ENCODE results near the gene XCR1. TPM values are rescaled to one million over a fixed set of nuclear protein-coding genes. Genes with fewer than 3 reads are reported as not detected.

XCR1 gene
- total RNA-seq, 2 experiments from 2014 or later, result not detected

- CTCF ChIA-PET, result interaction anchor here (1.2 kb wide), 1 partner anchor 38 kb away, joined by 3 read pairs; no protein-coding TSS in a partner anchor
- peaks cover 11% of the 10 kb centered on the region for H3K9me3 Mint-ChIP-seq
- DNase-seq, result no peak
- no peak overlapping the region for H3K27ac Mint-ChIP-seq
- no peak overlapping the region for H3K4me3 Mint-ChIP-seq
- no peaks in the 10 kb centered on the region for H3K4me1 Mint-ChIP-seq
- POLR2A ChIA-PET, result no interaction called here
- no peaks in the 10 kb centered on the region for H3K27me3 Mint-ChIP-seq
- peaks cover 9% of the 10 kb centered on the region for H3K36me3 Mint-ChIP-seq (ENCODE audit: low read depth)
Measured at GRCh38 chr3:46031747-46032146, 4.5 kb upstream of the XCR1 start.

GRCh38 chr3:46031269-46031668, 4.0 kb upstream of the XCR1 start:
- H3K4me1 Mint-ChIP-seq, result no peaks in the 10 kb centered on the region
- H3K27me3 Mint-ChIP-seq, result no peaks in the 10 kb centered on the region
- peaks cover 9% of the 10 kb centered on the region for H3K36me3 Mint-ChIP-seq (ENCODE audit: low read depth)
- H3K9me3 Mint-ChIP-seq, result peaks cover 11% of the 10 kb centered on the region
- H3K27ac Mint-ChIP-seq, result no peak overlapping the region
- ChIA-PET CTCF (interaction anchor here (1.2 kb wide), 1 partner anchor 38 kb away, joined by 3 read pairs; no protein-coding TSS in a partner anchor), POLR2A (no interaction called here)
- no peak overlapping the region for H3K4me3 Mint-ChIP-seq
- no peak for DNase-seq

GRCh38 chr3:46030626-46031025, 3.3 kb upstream of the XCR1 start:
- Mint-ChIP-seq H3K27ac (no peak overlapping the region), H3K4me1 (no peaks in the 10 kb centered on the region), H3K9me3 (peaks cover 11% of the 10 kb centered on the region), H3K36me3 (ENCODE audit: low read depth) (peaks cover 9% of the 10 kb centered on the region), H3K4me3 (no peak overlapping the region), H3K27me3 (no peaks in the 10 kb centered on the region)
- CTCF ChIA-PET, result no interaction called here
- no peak for DNase-seq
- POLR2A ChIA-PET, result no interaction called here

- ChIA-PET CTCF (no interaction called here), POLR2A (no interaction called here)
- H3K9me3 Mint-ChIP-seq, result peaks cover 11% of the 10 kb centered on the region
- peaks cover 9% of the 10 kb centered on the region for H3K36me3 Mint-ChIP-seq (ENCODE audit: low read depth)
- no peak overlapping the region for H3K4me3 Mint-ChIP-seq
- H3K4me1 Mint-ChIP-seq, result no peaks in the 10 kb centered on the region
- no peak for DNase-seq
- H3K27ac Mint-ChIP-seq, result no peak overlapping the region
- H3K27me3 Mint-ChIP-seq, result peaks cover 1% of the 10 kb centered on the region
Measured at GRCh38 chr3:46029953-46030543, 2.8 kb upstream of the XCR1 start.

- ChIA-PET POLR2A (no interaction called here), CTCF (interaction anchor here (1.0 kb wide), 2 partner anchors 49 to 89 kb away, joined by 3 read pairs; no protein-coding TSS in a partner anchor)
- H3K27me3 Mint-ChIP-seq, result peaks cover 4% of the 10 kb centered on the region
- DNase-seq, result no peak
- H3K36me3 Mint-ChIP-seq (ENCODE audit: low read depth), result peaks cover 9% of the 10 kb centered on the region
- H3K9me3 Mint-ChIP-seq, result peaks cover 11% of the 10 kb centered on the region
- no peaks in the 10 kb centered on the region for H3K4me1 Mint-ChIP-seq
- no peak overlapping the region for H3K27ac Mint-ChIP-seq
- no peak overlapping the region for H3K4me3 Mint-ChIP-seq
Measured at GRCh38 chr3:46027736-46028397, 584 bp upstream of the XCR1 start.

- Mint-ChIP-seq H3K4me3 (no peak overlapping the region), H3K27me3 (peaks cover 6% of the 10 kb centered on the region), H3K27ac (no peak overlapping the region), H3K9me3 (peaks cover 12% of the 10 kb centered on the region), H3K4me1 (no peaks in the 10 kb centered on the region), H3K36me3 (ENCODE audit: low read depth) (peaks cover 9% of the 10 kb centered on the region)
- no peak for DNase-seq
- CTCF ChIA-PET, result no interaction called here
- POLR2A ChIA-PET, result no interaction called here
Measured at GRCh38 chr3:46025139-46025538, 2.1 kb downstream of the XCR1 start.

GRCh38 chr3:46024131-46024530, 3.2 kb downstream of the XCR1 start:
- no peak for DNase-seq
- H3K36me3 Mint-ChIP-seq (ENCODE audit: low read depth), result peaks cover 5% of the 10 kb centered on the region
- H3K27me3 Mint-ChIP-seq, result peaks cover 6% of the 10 kb centered on the region
- peaks cover 12% of the 10 kb centered on the region for H3K9me3 Mint-ChIP-seq
- H3K4me1 Mint-ChIP-seq, result peaks cover 4% of the 10 kb centered on the region
- CTCF ChIA-PET, result interaction anchor here (0.7 kb wide), 1 partner anchor 104 kb away, joined by 3 read pairs; no protein-coding TSS in a partner anchor
- H3K4me3 Mint-ChIP-seq, result no peak overlapping the region
- POLR2A ChIA-PET, result no interaction called here
- no peak overlapping the region for H3K27ac Mint-ChIP-seq

GRCh38 chr3:46022909-46023785, 4.1 kb downstream of the XCR1 start:
- no peak for DNase-seq
- H3K4me3 Mint-ChIP-seq, result no peak overlapping the region
- peaks cover 5% of the 10 kb centered on the region for H3K36me3 Mint-ChIP-seq (ENCODE audit: low read depth)
- peaks cover 4% of the 10 kb centered on the region for H3K4me1 Mint-ChIP-seq
- H3K27me3 Mint-ChIP-seq, result peaks cover 6% of the 10 kb centered on the region
- H3K27ac Mint-ChIP-seq, result no peak overlapping the region
- ChIA-PET POLR2A (no interaction called here), CTCF (no interaction called here)
- peaks cover 10% of the 10 kb centered on the region for H3K9me3 Mint-ChIP-seq

GRCh38 chr3:46021516-46021915, 5.8 kb downstream of the XCR1 start:
- no peak for DNase-seq
- ChIA-PET POLR2A (no interaction called here), CTCF (no interaction called here)
- H3K27ac Mint-ChIP-seq, result no peak overlapping the region
- no peak overlapping the region for H3K4me3 Mint-ChIP-seq
- peaks cover 6% of the 10 kb centered on the region for H3K27me3 Mint-ChIP-seq
- H3K9me3 Mint-ChIP-seq, result peaks cover 4% of the 10 kb centered on the region
- peaks cover 12% of the 10 kb centered on the region for H3K4me1 Mint-ChIP-seq
- no peaks in the 10 kb centered on the region for H3K36me3 Mint-ChIP-seq (ENCODE audit: low read depth)

GRCh38 chr3:46020766-46021510, 6.3 kb downstream of the XCR1 start:
- DNase-seq, result no peak
- H3K4me1 Mint-ChIP-seq, result peaks cover 12% of the 10 kb centered on the region

GRCh38 chr3:46019707-46020106, 7.6 kb downstream of the XCR1 start:
- Mint-ChIP-seq H3K4me3 (no peak overlapping the region), H3K27ac (no peak overlapping the region), H3K27me3 (peaks cover 4% of the 10 kb centered on the region), H3K4me1 (peaks cover 12% of the 10 kb centered on the region), H3K9me3 (peaks cover 7% of the 10 kb centered on the region), H3K36me3 (ENCODE audit: low read depth) (no peaks in the 10 kb centered on the region)
- CTCF ChIA-PET, result interaction anchor here (0.6 kb wide), 1 partner anchor 9 kb away, joined by 3 read pairs; no protein-coding TSS in a partner anchor
- DNase-seq, result no peak
- POLR2A ChIA-PET, result no interaction called here

More at GRCh38 chr3:46020766-46021510, 6.3 kb downstream of the XCR1 start:
- Mint-ChIP-seq H3K36me3 (ENCODE audit: low read depth) (no peaks in the 10 kb centered on the region), H3K27me3 (peaks cover 6% of the 10 kb centered on the region), H3K4me3 (no peak overlapping the region), H3K9me3 (peaks cover 4% of the 10 kb centered on the region), H3K27ac (no peak overlapping the region)
- ChIA-PET POLR2A (no interaction called here), CTCF (no interaction called here)

GRCh38 chr3:46017720-46018119, 9.6 kb downstream of the XCR1 start:
- Mint-ChIP-seq H3K9me3 (peaks cover 7% of the 10 kb centered on the region), H3K27me3 (peaks cover 8% of the 10 kb centered on the region), H3K36me3 (ENCODE audit: low read depth) (no peaks in the 10 kb centered on the region), H3K4me3 (no peak overlapping the region), H3K27ac (no peak overlapping the region), H3K4me1 (peaks cover 19% of the 10 kb centered on the region)
- CTCF ChIA-PET, result no interaction called here
- POLR2A ChIA-PET, result no interaction called here
- DNase-seq, result no peak
